Omental fat pad (tissue), 4 donors: ENCODE measurements around the gene MYH6. TPM values are rescaled to one million over a fixed set of nuclear protein-coding genes. Genes with fewer than 3 reads are reported as not detected.
"Not testable (repeated sequence)": the region's sequence is repeated elsewhere in the genome, so short reads cannot be mapped to it uniquely, and the experiment has no call there.

Experiments used
- ATAC-seq: fragments of 150-250 bp; one replicate; pipeline ENCODE4 v1.9.1; 2016; ENCODE audit warnings: mild to moderate bottlenecking, moderate library complexity; ENCODE audit not compliant: low FRiP score
- DNase-seq: peaks from one replicate; pipeline ENCODE4 v3.0.0-alpha.2; 2019; ENCODE audit warnings: low spot score
- CTCF ChIP-seq, 3 donors: fragments of 450-650 bp; IDR thresholded peaks; one replicate each; pipeline ENCODE4 v1.5.1; 2016 to 2017; ENCODE audit warnings: antibody characterized with exemption in 3 of 3, mild to moderate bottlenecking in 3 of 3, moderate library complexity in 2 of 3
- total RNA-seq, 4 donors: library from RNA; depleted of rRNA; stranded (reverse); fragments of >200 nt; gene quantifications; one replicate each; pipeline ENCODE4 v1.1.0, GENCODE V29; 2016

MYH6 gene
- not detected for total RNA-seq

- TF ChIP-seq CTCF (IDR thresholded peaks at IDR 0.05), result no peak
- DNase-seq (no peak), ATAC-seq (no peak)
Observed at GRCh38 chr14:23407516-23408306, at the start of gene MYH6. MYH6 (minus strand) TSS chr14:23408273; CDS start chr14:23407223, 1,050 bp downstream.

DNA sequence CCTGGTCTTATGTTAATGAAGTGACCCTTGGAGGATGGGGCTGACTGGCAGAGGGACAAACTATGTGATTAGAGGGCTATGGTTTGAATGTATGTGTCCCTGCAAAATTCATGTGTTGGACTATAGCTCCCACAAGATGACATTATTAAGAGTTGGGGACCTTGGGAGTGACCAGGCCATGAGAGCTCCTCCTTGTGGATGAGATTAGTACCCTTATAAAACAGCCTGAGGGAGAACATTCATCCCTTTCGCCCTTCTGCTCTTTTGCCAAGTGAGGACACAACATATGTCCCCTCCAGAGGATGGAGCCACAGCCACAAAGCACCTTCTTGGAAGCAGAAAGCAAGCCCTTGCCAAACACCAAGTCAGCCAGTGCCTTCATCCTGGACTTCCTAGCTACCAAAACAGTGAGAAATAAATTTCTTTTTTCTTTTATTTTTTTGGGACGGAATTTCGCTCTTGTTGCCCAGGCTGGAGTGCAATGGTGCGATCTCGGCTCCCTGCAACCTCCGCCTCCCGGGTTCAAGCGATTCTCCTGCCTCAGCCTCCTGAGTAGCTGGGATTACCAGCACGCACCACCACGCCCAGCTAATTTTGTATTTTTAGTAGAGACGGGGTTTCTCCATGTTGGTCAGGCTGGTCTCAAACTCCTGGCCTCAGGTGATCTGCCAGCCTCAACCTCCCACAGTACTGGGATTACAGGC lies 49.0 kb upstream of the MYH6 start:
- ATAC-seq, DNase-seq: not testable (repeated sequence)

- ATAC-seq, result no peak
- TF ChIP-seq CTCF (IDR thresholded peaks at IDR 0.05), result no peak
- DNase-seq, result no peak
Observed at GRCh38 chr14:23454445-23454856, 46.4 kb upstream of the MYH6 start.

GRCh38 chr14:23452237-23452636 lies 44.2 kb upstream of the MYH6 start:
- no peak for TF ChIP-seq CTCF (IDR thresholded peaks at IDR 0.05)
- DNase-seq, result no peak
- ATAC-seq, result no peak

DNA sequence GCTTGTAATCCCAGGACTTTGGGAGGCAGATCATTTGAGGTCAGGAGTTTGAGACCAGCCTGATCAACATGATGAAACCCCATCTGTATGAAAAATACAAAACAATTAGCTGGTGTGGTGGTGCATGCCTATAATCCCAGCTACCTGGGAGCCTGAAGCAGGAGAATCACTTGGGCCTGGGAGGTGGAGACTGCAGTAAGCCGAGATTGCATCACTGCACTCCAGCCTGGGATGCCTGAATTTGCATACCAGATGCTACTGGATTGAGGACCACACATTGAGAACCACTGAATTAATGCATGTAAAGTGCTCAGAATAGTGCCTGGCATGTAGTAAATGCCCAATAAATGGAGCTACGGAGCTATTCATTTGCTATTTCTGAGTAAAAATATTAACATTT lies 42.3 kb upstream of the MYH6 start:
- no peak for TF ChIP-seq CTCF (IDR thresholded peaks at IDR 0.05)
- ATAC-seq (no peak), DNase-seq (no peak)

DNA sequence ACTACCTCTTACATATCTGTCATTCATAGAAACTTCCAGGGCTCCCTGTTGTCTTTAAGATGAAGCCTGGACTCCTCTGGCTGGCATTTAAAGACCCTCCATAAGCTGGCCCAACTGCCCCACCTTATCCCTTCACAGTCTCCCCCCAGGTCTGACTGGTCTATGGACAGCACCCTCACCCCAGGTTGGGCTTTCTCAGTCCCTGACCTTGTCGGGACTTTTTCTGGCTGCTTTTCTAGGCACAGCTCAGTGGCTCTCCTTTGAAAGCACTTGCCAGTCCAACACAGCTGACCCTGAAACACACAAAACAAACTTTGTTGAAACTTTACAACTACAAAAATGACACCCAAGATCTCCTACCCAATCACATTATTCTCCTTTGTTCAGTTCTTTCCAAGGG lies 41.2 kb upstream of the MYH6 start:
- TF ChIP-seq CTCF (IDR thresholded peaks at IDR 0.05), result no peak
- no peak for ATAC-seq
- DNase-seq, result no peak

DNA sequence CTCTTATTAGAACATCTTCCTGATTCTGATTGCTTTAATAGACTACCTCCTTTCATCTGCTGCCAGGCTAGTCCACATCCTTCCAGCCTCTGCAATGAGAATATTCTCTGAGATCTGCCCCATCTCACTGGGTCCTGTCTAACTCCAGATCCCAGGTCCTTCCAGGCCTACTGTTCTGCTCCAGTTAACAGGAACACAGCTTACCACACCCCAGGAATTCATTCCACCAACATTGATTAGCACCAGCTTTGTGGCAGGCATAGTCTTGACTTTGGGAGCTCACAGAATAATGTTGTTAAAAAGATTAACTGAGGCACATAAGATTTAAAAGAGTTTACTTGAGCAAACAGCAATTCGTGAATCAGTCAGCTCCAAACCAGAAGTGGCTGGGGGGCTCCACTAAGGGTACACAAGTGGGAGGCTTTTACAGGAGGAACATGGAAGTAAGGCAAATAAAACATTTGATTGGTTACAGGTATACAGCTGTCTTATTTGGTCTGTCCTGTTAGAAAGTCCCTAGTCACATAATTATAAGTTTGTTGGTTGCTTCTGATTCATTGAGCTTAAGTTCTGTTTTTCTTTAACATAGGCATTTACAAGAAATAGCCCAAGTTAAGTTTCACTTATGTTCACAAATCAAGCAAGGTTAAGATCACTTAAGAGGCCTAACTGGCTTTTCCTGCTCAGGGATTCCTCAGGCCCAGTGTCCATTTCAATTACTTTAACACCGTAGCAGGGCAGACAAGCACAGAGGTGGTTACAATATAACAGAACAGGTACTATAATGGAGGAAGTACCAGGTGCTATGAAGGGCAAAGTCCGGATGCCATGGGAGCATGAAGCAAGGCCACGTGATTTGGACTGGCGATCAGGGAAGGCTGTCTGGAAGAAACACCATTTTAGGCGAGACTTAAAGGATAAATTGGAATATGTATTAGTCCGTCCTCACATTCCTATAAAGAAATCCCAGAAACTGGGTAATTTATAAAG lies 39.6 kb upstream of the MYH6 start:
- ATAC-seq (no peak), DNase-seq (no peak)
- TF ChIP-seq CTCF (IDR thresholded peaks at IDR 0.05), result no peak
